Muscle of arm (tissue), 12 donors: ENCODE results near the gene QPCT. TPM values are rescaled to one million over a fixed set of nuclear protein-coding genes. Genes with fewer than 3 reads are reported as not detected.
"Not testable (repeated sequence)": the region's sequence is repeated elsewhere in the genome, so short reads cannot be mapped to it uniquely, and the experiment has no call there.

Source experiments
- DNase-seq: peaks from one replicate; pipeline ENCODE4 v3.0.0-alpha.2; 2013
- polyA plus RNA-seq, 12 donors: library from polyadenylated mRNA; unstranded; fragments of 120-200 nt; gene quantifications; one replicate each; pipeline ENCODE4 v1.2.1, GENCODE V29; 2013; ENCODE audit not compliant: insufficient read length in 12 of 12

The QPCT gene
- polyA plus RNA-seq, 12 donors = 6.2 to 21.5 (median 9.2) TPM; not detected in 1

DNA sequence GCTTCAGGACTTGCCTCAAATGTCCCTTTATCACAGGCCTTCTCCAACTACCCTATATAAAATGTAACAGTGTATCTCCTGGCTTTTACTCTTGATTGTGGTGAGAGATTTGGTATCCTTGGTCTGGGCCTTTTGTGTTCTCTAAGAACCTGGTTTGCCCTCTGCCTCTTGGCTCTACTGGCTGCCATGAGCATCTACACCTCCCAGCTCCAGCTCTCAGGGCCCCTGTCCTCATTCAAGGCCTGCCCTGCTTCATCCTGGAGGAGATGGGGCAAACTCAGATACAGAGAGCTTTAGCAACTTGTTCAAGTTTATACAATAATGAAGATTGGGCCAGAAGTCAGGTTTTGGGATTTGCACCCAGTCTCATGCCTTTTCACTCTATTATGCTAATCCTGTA is 45.0 kb downstream of the QPCT start:
- DNase-seq = no peak

DNA sequence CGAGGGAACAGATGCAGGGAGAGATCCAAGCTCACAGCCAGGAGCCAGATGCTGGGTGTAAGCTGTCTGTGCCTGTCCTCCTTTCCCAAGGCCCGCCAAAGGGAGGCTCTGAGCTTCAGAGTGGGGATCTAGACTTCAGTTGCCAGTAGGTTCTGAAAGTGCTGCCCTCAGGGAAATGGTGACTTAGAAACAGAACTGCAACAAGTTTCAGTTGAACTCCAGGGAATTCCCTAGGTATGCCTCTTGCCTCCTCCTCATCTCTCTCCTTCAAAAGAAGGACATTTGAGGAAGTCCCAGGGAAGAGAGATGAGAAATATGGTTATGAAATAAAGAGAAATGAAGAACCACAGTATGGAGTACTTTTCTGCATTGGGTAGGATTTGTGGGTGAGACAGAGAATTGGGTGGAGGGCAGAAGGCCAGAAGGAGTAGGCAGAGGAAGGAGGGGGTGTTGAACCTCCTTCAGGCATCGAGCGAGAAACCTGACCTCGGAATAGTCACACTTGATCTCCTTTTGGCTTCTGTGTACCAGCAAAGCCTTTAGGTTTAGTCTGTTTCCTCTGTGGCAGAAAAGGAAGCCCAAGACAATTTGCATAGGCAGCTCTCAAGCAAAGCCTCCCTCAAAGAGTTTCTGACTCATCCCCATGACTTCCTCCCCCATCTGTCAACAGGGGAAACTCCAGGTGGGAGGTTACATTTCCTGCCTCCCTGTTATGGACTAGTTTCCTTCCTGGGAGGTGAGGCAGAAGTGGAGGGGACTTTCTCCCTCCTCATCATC is 45.7 kb downstream of the QPCT start:
- DNase-seq = no peak

- no peak for DNase-seq
Measured at GRCh38 chr2:37390777-37391176, 46.3 kb downstream of the QPCT start.

DNA sequence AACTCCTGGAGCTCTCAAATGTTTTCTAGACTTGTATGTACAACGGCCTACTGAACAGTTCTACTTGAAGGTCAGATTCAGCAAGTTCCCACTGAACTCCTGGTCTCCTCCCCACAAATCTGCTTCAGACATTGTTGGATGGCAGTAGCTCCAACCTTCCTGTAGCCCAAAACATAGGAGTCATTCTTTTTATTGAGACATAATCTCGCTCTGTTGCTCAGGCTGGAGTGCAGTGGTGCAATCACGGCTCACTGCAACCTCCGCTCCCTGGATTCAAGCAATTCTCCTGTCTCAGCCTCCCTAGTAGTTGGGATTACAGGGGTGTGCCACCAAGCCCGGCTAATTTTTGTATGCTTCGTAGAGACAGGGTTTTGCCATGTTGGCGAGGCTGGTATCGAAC is 47.3 kb downstream of the QPCT start:
- DNase-seq = no peak

- DNase-seq = no peak
Measured at GRCh38 chr2:37392428-37392827, 48.0 kb downstream of the QPCT start.

GRCh38 chr2:37394263-37394662 is 49.8 kb downstream of the QPCT start:
- DNase-seq = no peak

DNA sequence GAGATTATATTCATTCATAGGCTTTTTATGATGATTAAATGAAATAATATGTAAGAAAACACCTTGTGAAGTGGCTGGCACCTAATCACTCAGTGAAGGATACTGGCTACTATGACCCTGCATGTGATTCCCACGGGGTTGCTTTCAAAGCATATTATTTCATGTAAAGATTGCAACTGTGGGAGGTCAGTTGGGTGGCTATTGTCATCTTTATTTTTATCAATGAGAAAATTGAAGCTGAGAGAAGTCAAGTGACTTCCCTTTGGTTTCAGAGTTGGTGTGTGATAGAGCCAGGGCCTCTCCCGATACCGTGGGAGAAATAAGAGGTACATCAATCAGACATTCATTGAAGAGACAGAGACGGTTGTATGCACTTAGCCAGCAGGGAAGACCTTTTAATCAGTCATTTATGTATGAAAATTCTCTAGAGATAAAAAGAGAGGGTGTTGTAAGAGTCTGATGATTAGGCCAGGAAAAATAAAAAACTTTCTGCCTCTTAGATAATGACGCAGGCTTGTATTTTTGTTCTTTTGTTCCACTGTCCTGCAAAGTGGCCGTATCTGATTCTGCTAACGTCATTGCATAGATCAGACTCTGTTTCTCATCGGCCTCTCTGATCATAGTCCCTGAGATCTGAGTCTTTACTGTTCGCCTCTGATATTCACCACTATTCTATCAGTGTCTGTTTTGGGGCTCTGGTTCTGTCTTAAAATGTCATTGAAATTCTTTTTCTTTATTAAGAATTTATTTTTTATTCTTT is 50.5 kb downstream of the QPCT start:
- DNase-seq = no peak

DNA sequence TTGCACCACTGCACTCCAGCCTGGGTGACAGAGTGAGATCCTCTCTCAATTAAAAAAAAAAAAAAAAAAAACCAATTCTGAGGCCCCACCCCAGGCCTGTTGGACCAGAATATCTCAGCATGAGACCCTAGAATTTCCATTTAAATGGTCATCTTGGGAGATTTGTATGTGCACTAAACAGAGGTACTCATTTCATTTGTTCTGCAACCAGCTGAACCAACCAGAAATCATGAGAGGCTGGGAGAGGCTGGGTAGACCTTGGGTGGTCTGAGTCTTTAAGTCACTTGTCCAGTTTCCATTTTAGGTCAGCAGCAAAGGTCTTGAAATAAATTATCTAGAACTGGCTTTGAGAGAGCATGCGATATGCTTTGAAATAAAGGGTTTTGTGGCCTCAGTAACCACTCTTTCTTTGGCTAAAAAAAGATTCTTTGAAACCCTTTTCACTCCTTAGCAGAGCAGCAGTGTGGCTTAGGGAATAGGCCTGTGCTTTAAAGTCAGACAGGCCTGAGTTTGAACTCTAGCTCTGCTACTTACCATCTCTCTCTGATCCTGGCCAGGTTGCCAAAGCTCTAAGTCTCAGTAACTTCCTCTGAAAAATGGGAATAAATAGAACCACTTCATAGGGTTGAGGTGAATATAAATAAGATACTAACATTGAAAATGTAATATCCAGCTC is 52.6 kb downstream of the QPCT start:
- DNase-seq = no peak

DNA sequence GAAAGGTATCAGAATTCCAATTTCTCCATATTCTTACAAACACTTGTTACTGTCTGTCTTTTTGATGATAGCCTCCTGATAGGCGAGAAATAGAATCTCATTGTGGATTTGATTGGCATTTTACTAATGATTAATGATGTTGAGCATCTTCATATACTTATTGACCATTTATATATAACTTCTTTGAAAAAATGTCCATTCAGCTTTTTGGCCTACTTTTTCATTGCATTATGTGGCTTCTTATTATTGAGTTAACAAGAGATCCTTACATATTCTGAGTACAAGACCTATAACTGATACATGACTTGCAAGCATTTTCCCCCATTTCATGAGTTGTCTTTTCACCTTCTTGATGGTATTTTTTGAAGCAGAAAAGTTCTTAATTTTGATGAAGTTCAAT is 54.6 kb downstream of the QPCT start:
- no peak for DNase-seq

DNA sequence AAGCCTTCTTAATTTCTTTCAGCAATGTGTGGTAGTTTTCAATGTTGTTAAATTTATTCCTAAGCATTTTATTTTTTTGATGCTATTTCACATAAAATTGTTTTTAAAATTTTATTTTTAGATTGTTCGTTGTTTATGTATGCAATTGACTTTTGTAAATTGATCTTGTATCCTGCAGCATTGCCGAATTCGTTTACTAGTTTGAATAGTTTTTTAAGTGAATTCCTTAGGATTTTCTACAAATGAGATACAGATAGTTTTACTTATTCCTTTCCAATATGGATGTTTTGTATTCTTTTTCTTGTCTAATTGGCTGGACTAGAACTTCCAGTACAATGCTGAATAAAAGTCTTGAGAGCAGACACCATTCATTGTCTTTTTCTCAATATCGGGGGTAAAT is 55.6 kb downstream of the QPCT start:
- no peak for DNase-seq

DNA sequence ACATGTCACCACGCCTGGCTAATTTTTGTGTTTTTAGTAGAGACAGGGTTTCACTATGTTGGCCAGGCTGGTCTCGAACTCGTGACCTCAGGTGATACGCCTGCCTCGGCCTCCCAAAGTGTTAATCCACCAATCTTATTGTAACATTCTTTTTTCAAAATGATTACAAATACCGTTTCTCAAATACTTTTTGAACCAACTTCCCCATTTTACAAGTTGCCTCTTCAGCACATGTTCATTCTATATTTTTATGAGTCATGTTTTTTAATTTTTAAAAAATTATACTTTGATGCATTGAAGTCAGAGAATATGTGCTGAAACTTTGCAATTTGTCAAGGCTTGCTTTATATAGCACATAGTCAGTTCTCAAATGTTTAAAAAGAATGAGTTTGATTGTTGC is 58.2 kb downstream of the QPCT start:
- no peak for DNase-seq

DNA sequence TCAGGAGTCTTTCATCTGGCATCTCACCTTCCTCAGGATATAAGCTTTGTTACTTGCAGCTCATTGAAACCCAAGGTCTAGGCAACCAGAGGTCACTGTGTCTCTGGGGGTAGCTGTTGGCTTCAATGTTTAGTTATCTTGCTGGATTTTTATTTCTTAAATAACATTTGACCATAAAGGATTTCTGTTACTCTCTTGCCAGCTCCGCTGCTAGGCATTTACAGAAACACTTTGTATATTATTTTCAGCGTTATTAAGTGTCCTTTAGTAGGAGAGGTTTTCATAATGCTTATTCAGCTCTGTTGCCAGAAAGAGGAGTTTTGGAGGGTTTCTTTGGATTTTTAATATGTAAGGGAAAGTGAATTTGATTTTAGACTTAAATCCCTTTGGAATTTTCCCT is 61.4 kb downstream of the QPCT start:
- no peak for DNase-seq

- no peak for DNase-seq
Measured at GRCh38 chr2:37412231-37412630, 67.8 kb downstream of the QPCT start.

DNA sequence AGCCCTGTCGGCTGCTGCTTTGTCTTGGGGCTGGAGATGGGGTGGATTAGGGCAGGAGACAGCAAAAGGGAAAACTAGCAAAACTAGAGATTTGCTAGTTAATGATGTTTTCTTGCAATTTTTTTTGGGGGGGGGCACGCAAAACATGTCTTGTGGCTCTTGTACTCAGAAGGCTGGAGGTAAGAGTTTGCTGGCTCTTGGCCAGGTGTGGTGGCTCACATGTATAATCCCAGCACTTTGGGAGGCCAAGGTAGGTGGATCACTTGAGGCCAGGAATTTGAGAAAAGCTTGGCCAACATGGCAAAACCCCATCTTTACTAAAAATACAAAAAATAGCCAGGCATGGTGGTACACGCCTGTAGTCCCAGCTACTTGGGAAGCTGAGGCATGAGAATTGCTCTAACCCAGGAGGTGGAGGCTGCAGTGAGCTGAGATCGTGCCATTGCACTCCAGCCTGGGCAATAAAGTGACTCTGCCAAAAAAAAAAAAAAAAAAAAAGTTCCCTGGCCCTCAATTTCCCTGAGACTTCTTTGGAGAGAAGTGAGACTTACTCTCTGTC is 69.6 kb downstream of the QPCT start:
- DNase-seq = not testable (repeated sequence)

DNA sequence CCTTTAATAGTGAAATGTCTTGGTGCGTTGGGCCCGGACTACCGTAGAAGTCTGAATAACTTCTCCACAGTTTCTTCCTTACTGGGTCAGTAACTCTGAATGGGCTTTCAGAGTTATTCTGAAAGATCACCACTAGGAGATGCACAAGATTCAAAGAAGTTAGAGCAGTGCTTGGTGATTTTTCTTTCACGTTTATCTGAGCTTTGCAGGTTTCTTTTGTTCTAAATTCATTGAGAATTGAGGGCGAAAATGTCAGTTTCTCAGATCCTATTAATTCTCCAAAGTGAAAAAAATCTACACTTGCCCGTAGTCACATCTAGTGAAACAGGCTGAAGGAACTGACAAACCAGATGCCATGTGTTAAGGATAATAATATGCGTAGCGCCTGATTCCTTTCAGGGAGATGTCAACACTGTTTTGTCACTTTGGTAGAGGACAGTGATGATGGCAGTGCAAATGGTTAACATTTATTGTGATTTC is 70.1 kb downstream of the QPCT start:
- DNase-seq = peak; percentile 57

DNA sequence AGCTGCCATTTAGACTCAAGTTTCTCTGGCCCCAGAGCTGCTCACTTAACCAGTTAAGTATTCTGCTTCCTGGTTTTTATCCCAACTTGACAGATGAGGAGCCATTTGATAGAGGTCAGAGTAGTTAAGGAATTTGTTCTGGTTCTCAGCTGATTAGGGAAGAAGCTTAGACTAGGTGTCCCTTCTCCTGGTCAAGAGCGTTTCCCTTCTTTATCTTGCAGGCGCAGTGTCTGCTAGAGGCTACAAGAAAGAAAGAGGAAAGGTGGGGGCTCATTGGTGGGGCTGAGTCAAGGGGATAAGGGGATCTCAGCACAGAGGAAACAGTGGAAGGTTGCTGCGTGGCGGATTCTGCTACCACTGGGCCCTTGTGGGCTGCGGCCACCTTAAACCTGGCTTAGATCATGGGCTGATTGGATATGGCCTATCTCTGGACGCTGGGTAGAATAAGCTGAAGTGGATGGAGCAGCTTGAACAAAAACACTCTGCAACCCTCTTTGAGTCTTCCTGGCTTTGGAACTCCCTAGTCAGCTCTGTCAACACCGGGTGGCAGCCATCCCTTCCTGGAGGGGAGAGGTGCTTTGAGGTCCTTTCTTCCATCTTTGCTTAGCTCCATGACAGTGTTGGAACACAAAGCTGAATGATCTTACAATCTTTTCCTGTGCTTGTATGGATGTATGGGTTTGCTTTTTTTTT is 70.8 kb downstream of the QPCT start:
- no peak for DNase-seq

- no peak for DNase-seq
Measured at GRCh38 chr2:37417321-37417720, 72.9 kb downstream of the QPCT start.

GRCh38 chr2:37418956-37419355 is 74.5 kb downstream of the QPCT start:
- no peak for DNase-seq

DNA sequence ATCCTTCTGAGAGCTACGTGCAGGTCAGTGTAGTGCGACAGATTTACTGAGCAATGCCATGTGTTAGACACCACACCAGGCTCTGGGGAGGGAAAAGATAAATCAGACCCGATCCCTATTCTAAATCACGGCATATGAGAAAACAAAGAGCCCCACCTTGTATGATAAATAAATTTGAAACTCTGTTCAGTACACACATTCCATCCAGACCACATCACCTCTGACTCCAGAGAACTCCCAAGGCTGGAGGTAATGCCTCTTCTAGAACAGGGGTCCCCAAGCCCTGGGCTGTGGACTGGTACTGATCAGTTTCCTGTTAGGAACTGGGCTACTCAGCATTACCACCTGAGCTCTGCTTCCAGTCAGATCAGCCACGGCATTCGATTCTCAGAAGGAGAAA is 77.3 kb downstream of the QPCT start:
- no peak for DNase-seq

DNA sequence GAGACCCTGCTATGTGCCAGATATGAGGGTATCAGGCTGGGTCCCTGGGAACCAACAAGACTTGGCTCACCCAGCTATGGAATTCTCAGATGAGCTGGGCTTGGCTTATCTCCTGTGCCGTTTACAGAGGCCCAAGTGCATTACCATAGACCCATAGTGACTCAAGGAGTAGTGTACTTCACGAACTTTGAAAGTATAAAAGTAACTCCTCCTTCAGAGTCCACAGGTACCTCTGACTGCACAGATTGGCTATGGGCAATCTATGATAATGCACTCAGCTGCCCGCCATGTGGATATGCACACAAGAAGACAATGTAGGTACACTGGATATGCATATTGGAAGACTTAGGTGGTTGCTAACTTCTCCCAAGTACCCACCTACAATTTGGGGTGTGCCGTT is 78.4 kb downstream of the QPCT start:
- no peak for DNase-seq
